Measurements from ENCODE around the gene GALNT8. TPM values are rescaled to one million over a fixed set of nuclear protein-coding genes. Genes with fewer than 3 reads are reported as not detected.

Gene GALNT8
- total RNA-seq, 2 experiments from 2014 or later, result 0.97 to 1.3 TPM

Other genes starting within 250 kb of the GALNT8 start
- gene RAD51AP1, start 181.5 kb upstream of the GALNT8 start, total RNA-seq, result 10 to 100 TPM; 44.6 to 49.7 TPM
- 10 to 100 TPM; 26.0 to 26.7 TPM for gene DYRK4, start 158.2 kb upstream of the GALNT8 start, total RNA-seq
- 1 to 10 TPM; 2.9 to 3.1 TPM for gene AKAP3, start 71.3 kb upstream of the GALNT8 start, total RNA-seq
- 100 to 1,000 TPM; 119 to 122 TPM for gene NDUFA9, start 71.3 kb upstream of the GALNT8 start, total RNA-seq
- not detected for gene KCNA1, start 189.5 kb downstream of the GALNT8 start, total RNA-seq